OCI-LY1 (cell line): ENCODE measurements around the gene ZBTB1.

Experiments used
- H2AFZ ChIP-seq: fragments of 200-600 bp; sonication (generic), shearing (Covaris generic); 2 replicates; pipeline ENCODE4 v1.6.0; 2014; ENCODE audit warnings: antibody characterized with exemption, mild to moderate bottlenecking, low read length
- H3F3A ChIP-seq: fragments of 200-600 bp; sonication (generic), shearing (Covaris generic); 2 replicates; pipeline ENCODE4 v1.6.0; 2014; ENCODE audit warnings: mild to moderate bottlenecking, antibody characterized with exemption, low read length, moderate library complexity; ENCODE audit not compliant: insufficient read depth
- H3K27ac ChIP-seq: fragments of 200-600 bp; sonication (generic); 2 replicates; pipeline ENCODE4 v1.5.1; 2014; ENCODE audit warnings: low read length, mixed run types, mild to moderate bottlenecking, low read depth; ENCODE audit not compliant: poor library complexity, severe bottlenecking
- H3K27me3 ChIP-seq: fragments of 200-600 bp; sonication (generic); 2 replicates; pipeline ENCODE4 v1.6.0; 2014; ENCODE audit warnings: antibody characterized with exemption, mild to moderate bottlenecking, low read length, moderate library complexity; ENCODE audit not compliant: insufficient read depth
- H3K36me3 ChIP-seq: fragments of 200-600 bp; sonication (generic); 2 replicates; pipeline ENCODE4 v1.6.1; 2014; ENCODE audit warnings: mild to moderate bottlenecking, antibody characterized with exemption, low read length, moderate library complexity, mixed read lengths; ENCODE audit not compliant: insufficient read depth
- H3K4me1 ChIP-seq: fragments of 200-600 bp; sonication (generic); 2 replicates; pipeline ENCODE4 v1.5.1; 2014; ENCODE audit warnings: mild to moderate bottlenecking, low read length, moderate library complexity; ENCODE audit not compliant: insufficient read depth, severe bottlenecking
- H3K4me2 ChIP-seq: fragments of 200-600 bp; sonication (generic), shearing (Covaris generic); 2 replicates; pipeline ENCODE4 v1.6.1; 2014; ENCODE audit warnings: low read length
- H3K4me3 ChIP-seq: fragments of 200-600 bp; sonication (generic); 2 replicates; pipeline ENCODE4 v1.5.1; 2014; ENCODE audit warnings: low read length, low read depth, mild to moderate bottlenecking, mixed read lengths; ENCODE audit not compliant: poor library complexity, severe bottlenecking
- H3K79me2 ChIP-seq: fragments of 200-600 bp; shearing (Covaris generic); 2 replicates; pipeline ENCODE4 v1.6.1; 2016; ENCODE audit warnings: mixed run types, low read length, mixed read lengths; ENCODE audit not compliant: insufficient read depth
- H3K9ac ChIP-seq: fragments of 200-600 bp; sonication (generic), shearing (Covaris generic); 2 replicates; pipeline ENCODE4 v1.6.1; 2014; ENCODE audit warnings: mild to moderate bottlenecking, low read length, mixed read lengths
- H3K9me2 ChIP-seq: fragments of 200-600 bp; sonication (generic), shearing (Covaris generic); 2 replicates; pipeline ENCODE4 v1.6.1; 2014; ENCODE audit warnings: low read depth, mild to moderate bottlenecking, low read length, mixed read lengths
- H3K9me3 ChIP-seq: fragments of 200-600 bp; shearing (Covaris generic); 2 replicates; pipeline ENCODE4 v1.6.1; 2014; ENCODE audit warnings: low read length, mixed read lengths
- H4K20me1 ChIP-seq: fragments of 200-600 bp; sonication (generic), shearing (Covaris generic); 2 replicates; pipeline ENCODE4 v1.6.0; 2016; ENCODE audit warnings: mild to moderate bottlenecking, low read length; ENCODE audit not compliant: insufficient read depth
- CTCF ChIP-seq: fragments of 200-600 bp; sonication (generic), shearing (Covaris generic); IDR thresholded peaks from 2 replicates; pipeline ENCODE4 v1.5.1; 2017; ENCODE audit warnings: mild to moderate bottlenecking, antibody characterized with exemption, low read length, moderate library complexity, mixed read lengths
- EZH2 ChIP-seq: fragments of 200-600 bp; sonication (generic), shearing (Covaris generic); IDR thresholded peaks from 2 replicates; pipeline ENCODE4 v1.8.0; 2017; ENCODE audit warnings: borderline replicate concordance, mixed run types, mild to moderate bottlenecking, antibody characterized with exemption, low read length, moderate library complexity, mixed read lengths

The ZBTB1 gene

GRCh38 chr14:64500088-64500487 lies 4.5 kb upstream of the ZBTB1 start:
- no peak overlapping the region for H3K27ac ChIP-seq
- no peaks in the 10 kb centered on the region for H3K27me3 ChIP-seq
- H3K9ac ChIP-seq, result no peak overlapping the region; the same call in 1 of the 2 replicates
- H4K20me1 ChIP-seq, result no peaks in the 10 kb centered on the region
- no peak overlapping the region for H2AFZ ChIP-seq
- H3K4me2 ChIP-seq, result no peak overlapping the region; the same call in 1 of the 2 replicates
- H3K9me2 ChIP-seq, result no peaks in the 10 kb centered on the region
- TF ChIP-seq EZH2 (no peak), CTCF (no peak)
- peaks cover 34% of the 10 kb centered on the region for H3K4me1 ChIP-seq
- no peak overlapping the region for H3K4me3 ChIP-seq
- H3F3A ChIP-seq, result no peaks in the 10 kb centered on the region
- no peaks in the 10 kb centered on the region for H3K9me3 ChIP-seq
- H3K79me2 ChIP-seq, result peaks cover 51% of the 10 kb centered on the region
- peaks cover 23% of the 10 kb centered on the region for H3K36me3 ChIP-seq

DNA sequence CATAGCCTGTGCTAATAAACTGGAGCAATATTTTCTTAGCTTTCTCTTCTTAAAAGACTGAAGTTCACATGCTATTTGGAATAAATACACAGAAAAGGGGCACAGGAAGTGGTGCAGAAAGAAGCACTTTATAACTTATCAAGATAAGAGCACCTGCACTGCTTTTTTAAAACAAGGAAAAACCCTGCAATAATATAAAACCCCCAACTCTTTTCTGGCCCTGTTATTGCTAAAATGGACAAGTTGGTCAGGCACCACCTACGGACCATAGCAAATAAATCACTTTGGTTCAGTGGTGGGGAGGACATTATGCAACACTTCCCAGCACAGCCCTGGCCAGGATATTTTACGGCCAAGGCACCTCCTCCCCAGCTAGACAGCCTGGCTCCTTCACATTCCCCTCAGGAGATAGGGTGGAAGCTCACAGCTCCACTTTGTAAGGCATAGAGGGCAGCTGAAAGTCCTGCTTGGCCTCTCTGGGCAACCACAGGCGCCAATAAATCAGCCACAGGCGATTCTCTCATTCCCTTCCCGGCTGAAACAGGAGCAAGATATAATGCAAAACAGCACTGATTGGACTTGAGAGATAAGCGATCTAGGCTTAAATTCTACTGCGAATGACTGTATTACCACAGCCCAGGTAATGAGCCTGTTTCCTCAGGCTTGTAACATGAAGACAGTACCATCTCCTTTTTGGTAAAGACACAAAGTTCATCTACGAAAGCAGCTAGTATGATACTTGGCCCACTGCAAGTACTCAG lies 3.0 kb upstream of the ZBTB1 start:
- peak overlapping the region; percentile 86 for H3K4me3 ChIP-seq
- H3K9me2 ChIP-seq, result no peaks in the 10 kb centered on the region

GRCh38 chr14:64502456-64502855 lies 2.1 kb upstream of the ZBTB1 start:
- Histone ChIP-seq H3K27ac (peak overlapping the region; percentile 96), H3K9ac (peak overlapping the region; percentile 95), H3K27me3 (no peaks in the 10 kb centered on the region), H3K4me1 (peaks cover 51% of the 10 kb centered on the region), H3K9me2 (no peaks in the 10 kb centered on the region), H3K36me3 (peaks cover 12% of the 10 kb centered on the region; the same call in 1 of the 2 replicates), H3F3A (no peaks in the 10 kb centered on the region), H3K9me3 (no peaks in the 10 kb centered on the region), H2AFZ (no peak overlapping the region), H3K4me3 (peak overlapping the region; percentile 86), H3K79me2 (peaks cover 65% of the 10 kb centered on the region), H3K4me2 (peak overlapping the region; percentile 75), H4K20me1 (no peaks in the 10 kb centered on the region)
- TF ChIP-seq CTCF (peak; percentile 12; the same call in 1 of the 2 replicates), EZH2 (no peak)

More for the DNA sequence above, 3.0 kb upstream of the ZBTB1 start:
- peak overlapping the region; percentile 95 for H3K9ac ChIP-seq
- H3K36me3 ChIP-seq, result peaks cover 18% of the 10 kb centered on the region; the same call in 1 of the 2 replicates
- H3K4me1 ChIP-seq, result peaks cover 43% of the 10 kb centered on the region
- H3K4me2 ChIP-seq, result peak overlapping the region; percentile 75
- no peaks in the 10 kb centered on the region for H3K27me3 ChIP-seq
- TF ChIP-seq CTCF, result no peak
- no peak for TF ChIP-seq EZH2
- H3F3A ChIP-seq, result no peaks in the 10 kb centered on the region
- no peaks in the 10 kb centered on the region for H3K9me3 ChIP-seq
- no peak overlapping the region for H2AFZ ChIP-seq
- no peaks in the 10 kb centered on the region for H4K20me1 ChIP-seq
- H3K79me2 ChIP-seq, result peaks cover 65% of the 10 kb centered on the region
- peak overlapping the region; percentile 96 for H3K27ac ChIP-seq
